Measurements from ENCODE around the gene CDRT4.

DNA sequence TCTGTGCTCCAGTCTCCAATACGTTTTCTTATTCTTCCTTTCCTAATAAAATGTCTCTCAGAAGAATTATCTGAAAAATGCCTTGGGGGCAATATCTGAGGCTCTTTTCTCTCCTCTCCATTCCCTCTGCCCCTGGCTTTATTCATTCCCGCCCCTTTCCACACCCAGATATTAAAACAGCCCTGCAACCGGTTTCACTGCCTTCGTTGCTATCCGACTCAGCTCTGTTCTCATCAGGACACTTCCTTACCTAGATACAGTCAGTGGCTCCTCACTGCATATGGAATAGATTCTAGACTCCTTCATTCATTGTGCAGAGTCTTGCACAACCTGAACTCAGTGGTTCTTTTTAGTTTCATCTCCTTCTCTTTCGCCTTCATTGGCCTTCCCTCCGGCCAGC, 74.0 kb downstream of the CDRT4 start:
- TF ChIP-seq CTCF (IDR thresholded peaks at IDR 0.05; ENCODE audit: low read depth, low read length), result no peak
- no peak for TF ChIP-seq EZH2phosphoT487 (IDR thresholded peaks at IDR 0.05; ENCODE audit: low read depth)
